ENCODE measurements around the gene TCF15. TPM values are rescaled to one million over a fixed set of nuclear protein-coding genes. Genes with fewer than 3 reads are reported as not detected.

Gene TCF15
- total RNA-seq, 5 donors from 2014 or later (not counting 1 experiment from before 2014, with no cell fraction given): not detected

DNA sequence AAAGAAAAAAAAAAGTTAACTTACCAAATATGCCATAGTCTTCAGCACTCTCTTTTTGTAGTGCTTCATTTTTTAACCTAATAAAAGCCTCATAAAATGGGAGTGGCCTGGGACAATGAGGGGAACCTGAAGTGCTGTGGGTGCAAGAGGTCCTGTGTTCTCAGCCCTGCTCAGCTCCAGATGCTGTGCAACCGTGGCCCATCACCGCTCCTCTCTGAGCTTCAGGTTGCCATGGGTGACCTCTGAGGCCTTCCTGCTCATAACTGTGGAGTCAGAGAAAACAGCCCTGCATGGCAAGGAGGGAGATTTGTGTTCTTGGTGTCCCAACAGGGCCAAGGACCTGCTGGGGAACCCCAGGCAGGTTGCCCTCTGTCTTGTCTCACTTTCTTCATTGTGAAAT, 10.0 kb downstream of the TCF15 start:
- DNase-seq (no peak), ATAC-seq (replicated peaks in 1 of 4) (no peak)
- WGBS (ENCODE audit: insufficient coverage): 83% methylated on average over 1 of the region's 2 CpGs
- no peaks in the 10 kb centered on the region for H3K36me3 ChIP-seq (ENCODE audit: control insufficient read depth in 2 of 2, extremely low read depth in 1 of 2, insufficient read depth in 1 of 2, low read length in 1 of 2)
- no peak overlapping the region for H3K4me3 ChIP-seq (ENCODE audit: control insufficient read depth in 1 of 2, extremely low read depth in 1 of 2, low read length in 1 of 2)
- H3K27ac Mint-ChIP-seq: no peak overlapping the region
- POLR2A ChIA-PET: no interaction called here
- CTCF ChIA-PET: no interaction called here
- H3K27me3 Mint-ChIP-seq: peaks cover 0 to 12% of the 10 kb centered on the region in 2 donors
- H3K36me3 Mint-ChIP-seq: no peaks in the 10 kb centered on the region
- no peaks in the 10 kb centered on the region for H3K4me1 ChIP-seq (ENCODE audit: control insufficient read depth in 1 of 2, extremely low read depth in 1 of 2, insufficient read depth in 2 of 2, low read length in 2 of 2)
- no peak overlapping the region for H3K27ac ChIP-seq (ENCODE audit: low read length)
- H3K9me3 ChIP-seq: no peaks in the 10 kb centered on the region
- H3K4me1 Mint-ChIP-seq: no peaks in the 10 kb centered on the region
- H3K27me3 ChIP-seq (replicated peaks in 1 of 2; ENCODE audit: control insufficient read depth in 2 of 2, extremely low read depth in 1 of 2, insufficient read depth in 2 of 2, low read length in 1 of 2): peaks cover 0 to 25% of the 10 kb centered on the region in 2 experiments
- no peaks in the 10 kb centered on the region for H3K9me3 Mint-ChIP-seq
- H3K4me3 Mint-ChIP-seq: no peak overlapping the region

DNA sequence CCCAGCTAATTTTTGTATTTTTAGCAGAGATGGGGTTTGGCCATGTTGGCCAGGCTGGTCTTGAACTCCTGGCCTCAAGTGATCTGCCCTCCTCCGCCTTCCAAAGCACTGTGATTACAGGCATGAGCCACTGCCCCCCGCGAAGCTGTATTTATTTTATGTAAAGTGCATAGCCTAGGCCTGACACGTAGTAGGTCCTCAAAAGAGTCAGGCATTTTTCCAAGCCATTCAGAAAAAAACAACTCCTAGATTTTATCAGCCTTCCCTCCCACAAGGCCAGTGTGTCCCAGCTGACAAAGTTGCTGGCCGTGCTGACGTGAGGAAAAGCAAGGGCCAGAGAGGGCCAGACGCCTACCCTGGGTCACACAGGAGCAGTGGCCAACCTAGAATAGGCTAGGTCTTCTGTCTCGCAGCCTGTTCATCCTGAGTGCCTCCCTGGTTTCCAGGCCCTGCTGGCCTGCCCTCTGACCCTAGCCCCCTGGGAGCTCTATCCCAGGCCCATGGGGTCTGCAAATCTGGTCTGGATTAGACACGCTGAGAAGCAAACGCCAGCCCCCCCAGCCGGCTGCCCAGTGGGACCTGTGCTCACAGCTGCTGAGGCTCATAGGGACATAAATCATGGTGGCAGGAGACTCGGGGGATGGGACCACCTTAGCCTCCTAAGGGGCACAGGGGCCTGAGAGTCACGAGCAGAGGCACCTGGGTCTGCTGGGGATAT, 11.8 kb downstream of the TCF15 start:
- Mint-ChIP-seq H3K36me3 (no peaks in the 10 kb centered on the region), H3K4me1 (no peaks in the 10 kb centered on the region), H3K27ac (no peak overlapping the region), H3K9me3 (no peaks in the 10 kb centered on the region), H3K4me3 (no peak overlapping the region), H3K27me3 (peaks cover 0 to 10% of the 10 kb centered on the region in 2 donors)
- WGBS (ENCODE audit: insufficient coverage): 81% methylated on average over 12 of the region's 13 CpGs
- no peaks in the 10 kb centered on the region for H3K9me3 ChIP-seq
- no peak for DNase-seq
- no peak overlapping the region for H3K27ac ChIP-seq (ENCODE audit: low read length)
- no peak overlapping the region for H3K4me3 ChIP-seq (ENCODE audit: control insufficient read depth in 1 of 2, extremely low read depth in 1 of 2, low read length in 1 of 2)
- no peaks in the 10 kb centered on the region for H3K4me1 ChIP-seq (ENCODE audit: control insufficient read depth in 1 of 2, extremely low read depth in 1 of 2, insufficient read depth in 2 of 2, low read length in 2 of 2)
- ATAC-seq (replicated peaks in 1 of 4): no peak
- H3K27me3 ChIP-seq (replicated peaks in 1 of 2; ENCODE audit: control insufficient read depth in 2 of 2, extremely low read depth in 1 of 2, insufficient read depth in 2 of 2, low read length in 1 of 2): peaks cover 0 to 29% of the 10 kb centered on the region in 2 experiments
- no peaks in the 10 kb centered on the region for H3K36me3 ChIP-seq (ENCODE audit: control insufficient read depth in 2 of 2, extremely low read depth in 1 of 2, insufficient read depth in 1 of 2, low read length in 1 of 2)
- ChIA-PET POLR2A (no interaction called here), CTCF (no interaction called here)

DNA sequence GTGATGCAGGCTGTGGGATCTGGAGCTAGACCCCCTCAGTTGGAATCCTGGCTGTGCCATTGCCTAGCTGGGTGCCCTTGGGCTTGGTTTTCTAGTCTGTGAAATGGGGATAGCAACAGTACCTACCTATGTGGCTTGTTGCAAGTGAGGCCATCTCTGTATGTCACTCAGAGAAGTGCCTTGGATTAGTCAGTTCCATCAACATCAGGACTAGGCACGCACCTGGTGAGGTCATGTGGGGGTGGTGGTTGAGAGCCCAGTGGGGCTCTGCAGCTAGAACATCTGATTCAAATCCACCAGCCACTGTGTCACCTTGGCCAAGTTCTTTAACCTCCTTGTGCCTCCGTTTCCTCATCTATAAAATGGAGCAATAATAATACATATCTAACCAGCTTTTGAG, 12.5 kb downstream of the TCF15 start:
- H3K9me3 Mint-ChIP-seq: no peaks in the 10 kb centered on the region
- H3K27me3 Mint-ChIP-seq: peaks cover 2 to 12% of the 10 kb centered on the region in 2 donors
- no peak overlapping the region for H3K4me3 Mint-ChIP-seq
- CTCF ChIA-PET: no interaction called here
- ATAC-seq (replicated peaks in 1 of 4) (no peak), DNase-seq (no peak)
- POLR2A ChIA-PET: no interaction called here
- Histone ChIP-seq H3K27me3 (replicated peaks in 1 of 2; ENCODE audit: control insufficient read depth in 2 of 2, extremely low read depth in 1 of 2, insufficient read depth in 2 of 2, low read length in 1 of 2) (peaks cover 0 to 28% of the 10 kb centered on the region in 2 experiments), H3K4me3 (ENCODE audit: control insufficient read depth in 1 of 2, extremely low read depth in 1 of 2, low read length in 1 of 2) (no peak overlapping the region), H3K27ac (ENCODE audit: low read length) (no peak overlapping the region), H3K4me1 (ENCODE audit: control insufficient read depth in 1 of 2, extremely low read depth in 1 of 2, insufficient read depth in 2 of 2, low read length in 2 of 2) (no peaks in the 10 kb centered on the region), H3K36me3 (ENCODE audit: control insufficient read depth in 2 of 2, extremely low read depth in 1 of 2, insufficient read depth in 1 of 2, low read length in 1 of 2) (no peaks in the 10 kb centered on the region), H3K9me3 (no peaks in the 10 kb centered on the region)
- no CpG with 5 or more reads among the region's 2 CpGs for WGBS (ENCODE audit: insufficient coverage)
- no peaks in the 10 kb centered on the region for H3K36me3 Mint-ChIP-seq
- no peaks in the 10 kb centered on the region for H3K4me1 Mint-ChIP-seq
- H3K27ac Mint-ChIP-seq: no peak overlapping the region

GRCh38 chr20:595330-596308, 14.5 kb downstream of the TCF15 start:
- Mint-ChIP-seq H3K27me3 (peaks cover 10 to 23% of the 10 kb centered on the region in 2 donors), H3K36me3 (no peaks in the 10 kb centered on the region), H3K4me1 (no peaks in the 10 kb centered on the region), H3K27ac (no peak overlapping the region), H3K4me3 (no peak overlapping the region), H3K9me3 (no peaks in the 10 kb centered on the region)
- Histone ChIP-seq H3K4me1 (ENCODE audit: control insufficient read depth in 1 of 2, extremely low read depth in 1 of 2, insufficient read depth in 2 of 2, low read length in 2 of 2) (no peaks in the 10 kb centered on the region), H3K36me3 (ENCODE audit: control insufficient read depth in 2 of 2, extremely low read depth in 1 of 2, insufficient read depth in 1 of 2, low read length in 1 of 2) (no peaks in the 10 kb centered on the region), H3K9me3 (no peaks in the 10 kb centered on the region), H3K27ac (ENCODE audit: low read length) (no peak overlapping the region), H3K27me3 (replicated peaks in 1 of 2; ENCODE audit: control insufficient read depth in 2 of 2, extremely low read depth in 1 of 2, insufficient read depth in 2 of 2, low read length in 1 of 2) (peaks cover 0 to 36% of the 10 kb centered on the region in 2 experiments), H3K4me3 (ENCODE audit: control insufficient read depth in 1 of 2, extremely low read depth in 1 of 2, low read length in 1 of 2) (no peak overlapping the region)
- DNase-seq (no peak), ATAC-seq (replicated peaks in 1 of 4) (no peak)
- 50% methylated on average over 14 of the region's 24 CpGs for WGBS (ENCODE audit: insufficient coverage)
- ChIA-PET CTCF (interaction anchor here in 1 of 2 donors (0.6 kb wide), 1 partner anchor 10 kb away, joined by 5 read pairs; no protein-coding TSS in a partner anchor), POLR2A (no interaction called here)

DNA sequence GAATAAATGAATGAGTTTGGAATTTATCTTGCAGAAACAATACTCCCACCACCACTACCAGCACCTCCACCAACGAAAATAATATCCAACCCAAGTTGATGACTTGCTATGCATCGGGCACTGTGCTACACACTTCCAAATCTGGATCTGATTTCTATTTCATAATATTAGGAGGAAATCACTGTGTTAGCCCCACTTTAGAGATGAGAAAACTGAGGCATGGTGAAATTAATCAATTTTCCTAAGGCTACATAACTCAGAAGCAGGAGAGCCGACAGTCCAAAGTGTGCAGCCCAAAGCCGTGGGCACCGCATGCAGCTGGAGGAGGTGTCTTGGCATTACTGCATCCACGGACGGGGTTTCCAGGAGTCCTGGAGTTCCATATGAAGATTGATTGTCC, 17.6 kb downstream of the TCF15 start:
- Mint-ChIP-seq H3K9me3 (no peaks in the 10 kb centered on the region), H3K4me3 (no peak overlapping the region), H3K36me3 (no peaks in the 10 kb centered on the region), H3K27ac (no peak overlapping the region), H3K4me1 (no peaks in the 10 kb centered on the region), H3K27me3 (peaks cover 14 to 26% of the 10 kb centered on the region in 2 donors)
- H3K27me3 ChIP-seq (replicated peaks in 1 of 2; ENCODE audit: control insufficient read depth in 2 of 2, extremely low read depth in 1 of 2, insufficient read depth in 2 of 2, low read length in 1 of 2): peaks cover 0 to 45% of the 10 kb centered on the region in 2 experiments
- no peak overlapping the region for H3K27ac ChIP-seq (ENCODE audit: low read length)
- no peak overlapping the region for H3K4me3 ChIP-seq (ENCODE audit: control insufficient read depth in 1 of 2, extremely low read depth in 1 of 2, low read length in 1 of 2)
- ATAC-seq (replicated peaks in 1 of 4) (no peak), DNase-seq (no peak)
- CTCF ChIA-PET: no interaction called here
- WGBS (ENCODE audit: insufficient coverage): 100% methylated on average over 2 of the region's 7 CpGs
- H3K36me3 ChIP-seq (ENCODE audit: control insufficient read depth in 2 of 2, extremely low read depth in 1 of 2, insufficient read depth in 1 of 2, low read length in 1 of 2): no peaks in the 10 kb centered on the region
- POLR2A ChIA-PET: no interaction called here
- H3K4me1 ChIP-seq (ENCODE audit: control insufficient read depth in 1 of 2, extremely low read depth in 1 of 2, insufficient read depth in 2 of 2, low read length in 2 of 2): no peaks in the 10 kb centered on the region
- no peaks in the 10 kb centered on the region for H3K9me3 ChIP-seq

DNA sequence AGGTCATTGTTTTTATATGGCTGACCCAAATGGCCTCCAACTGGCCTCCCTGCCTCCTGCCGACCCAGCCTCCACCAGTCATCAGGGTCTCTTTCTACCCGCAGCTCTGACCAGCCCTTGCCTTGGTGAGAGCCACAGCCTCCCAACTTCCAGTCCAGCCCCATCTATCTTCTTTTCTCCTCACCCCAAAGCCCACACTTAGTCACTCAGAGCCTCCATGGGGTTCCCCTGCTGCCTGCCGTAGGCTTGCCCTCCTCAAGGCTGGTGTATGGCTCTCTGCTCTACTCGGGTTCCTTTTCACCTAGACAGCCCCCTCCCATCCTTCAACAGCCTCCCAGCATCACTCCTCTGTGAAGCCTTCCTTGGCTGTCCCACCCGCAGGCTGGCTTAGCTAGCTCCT, 18.2 kb downstream of the TCF15 start:
- peaks cover 0 to 45% of the 10 kb centered on the region in 2 experiments for H3K27me3 ChIP-seq (replicated peaks in 1 of 2; ENCODE audit: control insufficient read depth in 2 of 2, extremely low read depth in 1 of 2, insufficient read depth in 2 of 2, low read length in 1 of 2)

More for the DNA sequence above, 18.2 kb downstream of the TCF15 start:
- Mint-ChIP-seq H3K9me3 (no peaks in the 10 kb centered on the region), H3K4me1 (no peaks in the 10 kb centered on the region), H3K4me3 (no peak overlapping the region), H3K36me3 (no peaks in the 10 kb centered on the region), H3K27me3 (peaks cover 14 to 22% of the 10 kb centered on the region in 2 donors), H3K27ac (no peak overlapping the region)
- ATAC-seq (replicated peaks in 1 of 4) (no peak), DNase-seq (no peak)
- Histone ChIP-seq H3K9me3 (no peaks in the 10 kb centered on the region), H3K4me3 (ENCODE audit: control insufficient read depth in 1 of 2, extremely low read depth in 1 of 2, low read length in 1 of 2) (no peak overlapping the region), H3K4me1 (ENCODE audit: control insufficient read depth in 1 of 2, extremely low read depth in 1 of 2, insufficient read depth in 2 of 2, low read length in 2 of 2) (no peaks in the 10 kb centered on the region), H3K36me3 (ENCODE audit: control insufficient read depth in 2 of 2, extremely low read depth in 1 of 2, insufficient read depth in 1 of 2, low read length in 1 of 2) (no peaks in the 10 kb centered on the region), H3K27ac (ENCODE audit: low read length) (no peak overlapping the region)
- ChIA-PET POLR2A (no interaction called here), CTCF (no interaction called here)
- WGBS (ENCODE audit: insufficient coverage): 62% methylated on average over 4 of the region's 5 CpGs
